H9 (cell line): Measurements from ENCODE around the gene DENND10. TPM values are rescaled to one million over a fixed set of nuclear protein-coding genes. Genes with fewer than 3 reads are reported as not detected.

Experiments
- DNase-seq: peaks from one replicate; pipeline ENCODE4 v3.0.0-alpha.2; 2017
- H2AFZ ChIP-seq: one replicate; pipeline ENCODE4 v1.6.1; 2013; ENCODE audit warnings: mild to moderate bottlenecking, low read length, control low read depth, moderate library complexity
- H2AK5ac ChIP-seq: 2 replicates; pipeline ENCODE4 v1.6.1; 2013; ENCODE audit warnings: low read length, control low read depth, mixed read lengths; ENCODE audit not compliant: insufficient read length
- H2BK120ac ChIP-seq: one replicate; pipeline ENCODE4 v1.6.1; 2013; ENCODE audit warnings: low read depth, mild to moderate bottlenecking, low read length, control low read depth, inconsistent platforms; ENCODE audit not compliant: poor library complexity, severe bottlenecking
- H2BK12ac ChIP-seq: 2 replicates; pipeline ENCODE4 v1.6.1; 2013; ENCODE audit warnings: low read length, control low read depth, mixed read lengths, low read depth; ENCODE audit not compliant: insufficient read length
- H2BK15ac ChIP-seq: 2 replicates; pipeline ENCODE4 v1.6.1; 2013; ENCODE audit warnings: low read depth, low read length, control low read depth
- H2BK20ac ChIP-seq: one replicate; pipeline ENCODE4 v1.6.1; 2013; ENCODE audit warnings: low read depth, mild to moderate bottlenecking, low read length, control low read depth, inconsistent platforms; ENCODE audit not compliant: poor library complexity, severe bottlenecking
- H2BK5ac ChIP-seq: 2 replicates; pipeline ENCODE4 v1.6.1; 2013; ENCODE audit warnings: low read length, control low read depth, mixed read lengths; ENCODE audit not compliant: insufficient read length
- H3K14ac ChIP-seq: 2 replicates; pipeline ENCODE4 v1.6.1; 2013; ENCODE audit warnings: low read length, control low read depth; ENCODE audit not compliant: insufficient read depth
- H3K18ac ChIP-seq: 2 replicates; pipeline ENCODE4 v1.6.1; 2013; ENCODE audit warnings: low read depth, mild to moderate bottlenecking, mixed read lengths, low read length, control low read depth; ENCODE audit not compliant: insufficient read length
- H3K23ac ChIP-seq: 2 replicates; pipeline ENCODE4 v1.6.1; 2013; ENCODE audit warnings: low read length, control low read depth, mixed read lengths, low read depth; ENCODE audit not compliant: insufficient read length
- H3K23me2 ChIP-seq: 2 replicates; pipeline ENCODE4 v1.6.1; 2013; ENCODE audit warnings: low read depth, mild to moderate bottlenecking, mixed read lengths, low read length, control low read depth; ENCODE audit not compliant: insufficient read length, poor library complexity, severe bottlenecking
- H3K27ac ChIP-seq: 2 replicates; pipeline ENCODE4 v1.5.1; 2013; ENCODE audit warnings: low read length, control low read depth, mixed read lengths, low read depth; ENCODE audit not compliant: insufficient read length
- H3K27me3 ChIP-seq: 2 replicates; pipeline ENCODE4 v1.6.1; 2013; ENCODE audit warnings: low read length, control low read depth, inconsistent platforms; ENCODE audit not compliant: insufficient read depth
- H3K4ac ChIP-seq: 2 replicates; pipeline ENCODE4 v1.6.1; 2013; ENCODE audit warnings: low read depth, mild to moderate bottlenecking, control low read depth, inconsistent platforms, low read length, moderate library complexity
- H3K4me1 ChIP-seq: 2 replicates; pipeline ENCODE4 v1.6.1; 2013; ENCODE audit warnings: low read length, control low read depth, inconsistent platforms; ENCODE audit not compliant: insufficient read depth
- H3K4me2 ChIP-seq: 2 replicates; pipeline ENCODE4 v1.6.1; 2013; ENCODE audit warnings: low read length, control low read depth, mixed read lengths; ENCODE audit not compliant: insufficient read length, insufficient read depth
- H3K56ac ChIP-seq: 2 replicates; pipeline ENCODE4 v1.6.1; 2013; ENCODE audit warnings: low read depth, mild to moderate bottlenecking, mixed read lengths, low read length, control low read depth; ENCODE audit not compliant: insufficient read length
- H3K79me1 ChIP-seq: 2 replicates; pipeline ENCODE4 v1.6.1; 2013; ENCODE audit warnings: low read depth, mild to moderate bottlenecking, moderate library complexity, low read length, control low read depth, inconsistent platforms; ENCODE audit not compliant: insufficient read depth, poor library complexity, severe bottlenecking
- H3K79me2 ChIP-seq: 2 replicates; pipeline ENCODE4 v1.6.1; 2013; ENCODE audit warnings: low read length, control low read depth, inconsistent platforms; ENCODE audit not compliant: insufficient read depth
- H3K9ac ChIP-seq: 2 replicates; pipeline ENCODE4 v1.6.1; 2013; ENCODE audit warnings: low read length, control low read depth, mixed read lengths; ENCODE audit not compliant: insufficient read length; ENCODE audit errors: extremely low read depth
- H3K9me3 ChIP-seq: one replicate; pipeline ENCODE4 v1.6.1; 2013; ENCODE audit warnings: low read depth, low read length, inconsistent platforms; ENCODE audit not compliant: control insufficient read depth
- H3T11ph ChIP-seq: one replicate; pipeline ENCODE4 v1.6.1; 2013; ENCODE audit warnings: mild to moderate bottlenecking, low read length, control low read depth, inconsistent platforms
- H4K20me1 ChIP-seq: one replicate; pipeline ENCODE4 v1.6.1; 2013; ENCODE audit not compliant: control insufficient read depth, insufficient read length, insufficient read depth
- H4K5ac ChIP-seq: 2 replicates; pipeline ENCODE4 v1.6.1; 2013; ENCODE audit warnings: low read depth, mild to moderate bottlenecking, mixed read lengths, low read length, control low read depth; ENCODE audit not compliant: insufficient read length
- H4K8ac ChIP-seq: replicated peaks from 2 replicates; pipeline ENCODE4 v1.6.1; 2013; ENCODE audit warnings: low read length, control low read depth, mixed read lengths, low read depth; ENCODE audit not compliant: insufficient read length
- H4K91ac ChIP-seq: 2 replicates; pipeline ENCODE4 v1.6.1; 2013; ENCODE audit warnings: low read depth, mild to moderate bottlenecking, moderate library complexity, mixed read lengths, low read length, control low read depth; ENCODE audit not compliant: insufficient read length
- H3K27ac Mint-ChIP-seq, 3 experiments: 2 replicates in 2 of 3; 3 replicates in 1 of 3; pipeline ENCODE4 v1.8.0; 2020 to 2021; ENCODE audit warnings: mixed read lengths in 3 of 3, mild to moderate bottlenecking in 1 of 3, moderate library complexity in 1 of 3
- H3K27me3 Mint-ChIP-seq: 2 replicates; pipeline ENCODE4 v1.8.0; 2021; ENCODE audit warnings: low read depth, mild to moderate bottlenecking, moderate library complexity, mixed read lengths
- H3K36me3 Mint-ChIP-seq, 3 experiments: 2 replicates in 2 of 3; 3 replicates in 1 of 3; pipeline ENCODE4 v1.8.0; 2020 to 2021; ENCODE audit warnings: low read depth in 3 of 3, mixed read lengths in 3 of 3; ENCODE audit not compliant: insufficient read depth in 1 of 3
- H3K4me1 Mint-ChIP-seq, 2 experiments: 2 replicates each; pipeline ENCODE4 v1.8.0; 2020; ENCODE audit warnings: mixed read lengths in 2 of 2
- H3K4me3 Mint-ChIP-seq, 2 experiments: 2 replicates in 1 of 2; 3 replicates in 1 of 2; pipeline ENCODE4 v1.8.0; 2020 to 2021; ENCODE audit warnings: mild to moderate bottlenecking in 2 of 2, mixed read lengths in 2 of 2, moderate library complexity in 1 of 2
- H3K9me3 Mint-ChIP-seq, 2 experiments: 2 replicates in 1 of 2; 3 replicates in 1 of 2; pipeline ENCODE4 v1.8.0; 2020; ENCODE audit warnings: mild to moderate bottlenecking in 2 of 2, mixed read lengths in 2 of 2, moderate library complexity in 1 of 2
- CTCF ChIP-seq: fragments of 200-600 bp; sonication (generic); conservative IDR thresholded peaks from 3 replicates; pipeline ENCODE4 v1.8.0; 2021; ENCODE audit warnings: antibody characterized with exemption, mild to moderate bottlenecking
- WGBS: extraction: QIAGEN DNeasy Blood & Tissue Kit; methylation state at CpG from one replicate; pipeline ENCODE4 v1.1.7; 2013; ENCODE audit warnings: missing lambda C conversion rate, low lambda C conversion rate, mixed read lengths; ENCODE audit not compliant: insufficient read length; ENCODE audit errors: extremely low coverage; 5-methylcytosine and 5-hydroxymethylcytosine counted together
- total RNA-seq: library from RNA; stranded (reverse); gene quantifications from 2 replicates; pipeline ENCODE4 v1.2.1, GENCODE V29; 2021

DENND10 gene
- total RNA-seq, 1 experiment from 2014 or later, result 63.2 TPM

DNA sequence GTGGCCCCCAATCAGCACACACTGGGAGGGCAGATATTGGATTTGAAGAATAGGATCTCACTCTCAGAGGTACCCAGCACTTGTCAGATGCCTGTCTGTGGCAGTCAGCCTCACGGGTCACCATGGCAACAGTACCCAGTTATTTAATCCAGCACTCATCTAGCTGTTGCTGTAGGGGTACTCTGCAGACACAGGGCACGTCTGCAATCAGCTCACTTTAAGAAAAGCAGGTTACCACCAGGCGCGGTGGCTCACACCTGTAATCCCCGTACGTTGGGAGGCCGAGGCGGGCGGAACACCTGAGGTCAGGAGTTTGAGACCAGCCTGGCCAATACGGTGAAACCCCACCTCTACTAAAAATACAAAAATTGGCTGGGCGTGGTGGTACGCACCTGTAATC, 49.7 kb downstream of the DENND10 start:
- H3K27me3 ChIP-seq, result no peaks in the 10 kb centered on the region

More for the DNA sequence above, 49.7 kb downstream of the DENND10 start:
- H3K9me3 ChIP-seq, result no peaks in the 10 kb centered on the region
- no peaks in the 10 kb centered on the region for H3K4me1 ChIP-seq
- no peaks in the 10 kb centered on the region for H3K4me1 Mint-ChIP-seq
- H3K23me2 ChIP-seq, result no peaks in the 10 kb centered on the region
- H2BK120ac ChIP-seq, result no peak overlapping the region
- H3K14ac ChIP-seq, result no peak overlapping the region
- H2AFZ ChIP-seq, result no peak overlapping the region
- H3K36me3 Mint-ChIP-seq, result peaks cover 17 to 65% (median 38%) of the 10 kb centered on the region in 3 experiments
- no peak overlapping the region for H4K5ac ChIP-seq
- no peaks in the 10 kb centered on the region for H3K27me3 Mint-ChIP-seq
- H3T11ph ChIP-seq, result no peak overlapping the region
- no CpG with 5 or more reads among the region's 12 CpGs for WGBS
- no peak overlapping the region for H3K56ac ChIP-seq
- H4K91ac ChIP-seq, result no peak overlapping the region
- no peak for DNase-seq
- H2AK5ac ChIP-seq, result no peak overlapping the region
- no peak for TF ChIP-seq CTCF
- no peaks in the 10 kb centered on the region for H3K79me1 ChIP-seq
- no peak overlapping the region for H3K9ac ChIP-seq
- H3K27ac ChIP-seq, result no peak overlapping the region
- no peak overlapping the region for H2BK12ac ChIP-seq
- H3K23ac ChIP-seq, result no peak overlapping the region
- no peaks in the 10 kb centered on the region; a peak in 1 of 5 replicates for H3K9me3 Mint-ChIP-seq
- H2BK20ac ChIP-seq, result no peak overlapping the region
- H3K4ac ChIP-seq, result no peak overlapping the region
- no peak overlapping the region for H3K27ac Mint-ChIP-seq
- H3K18ac ChIP-seq, result no peak overlapping the region
- H4K8ac ChIP-seq, result no peak overlapping the region
- no peaks in the 10 kb centered on the region for H4K20me1 ChIP-seq
- H3K79me2 ChIP-seq, result no peaks in the 10 kb centered on the region
- H2BK15ac ChIP-seq, result no peak overlapping the region
- no peak overlapping the region for H3K4me3 Mint-ChIP-seq
- H3K4me2 ChIP-seq, result no peak overlapping the region
- H2BK5ac ChIP-seq, result no peak overlapping the region
